Hematopoietic multipotent progenitor cell (in vitro differentiated cells): ENCODE results near the gene ACBD4. TPM values are rescaled to one million over a fixed set of nuclear protein-coding genes. Genes with fewer than 3 reads are reported as not detected.

Source experiments
- DNase-seq, 3 donors: peaks; one replicate each; pipeline ENCODE4 v3.0.0-alpha.2; 2011 to 2015; ENCODE audit warnings: low read depth in 2 of 3, low spot score in 2 of 3
- total RNA-seq: library from RNA; depleted of rRNA; stranded (reverse); fragments of >200 nt; gene quantifications from one replicate; pipeline ENCODE4 v1.2.3, GENCODE V29; 2012

The ACBD4 gene
- total RNA-seq, 1 donor, result 13.2 TPM

- no peak for DNase-seq
Observed at GRCh38 chr17:45104029-45104428, 31.5 kb upstream of the ACBD4 start.

GRCh38 chr17:45104497-45104896 is 31.0 kb upstream of the ACBD4 start:
- no peak for DNase-seq

- no peak for DNase-seq
Observed at GRCh38 chr17:45104907-45105624, 30.4 kb upstream of the ACBD4 start.

- DNase-seq, result no peak
Observed at GRCh38 chr17:45106096-45106495, 29.4 kb upstream of the ACBD4 start.

- no peak for DNase-seq
Observed at GRCh38 chr17:45106582-45106981, 28.9 kb upstream of the ACBD4 start.

DNA sequence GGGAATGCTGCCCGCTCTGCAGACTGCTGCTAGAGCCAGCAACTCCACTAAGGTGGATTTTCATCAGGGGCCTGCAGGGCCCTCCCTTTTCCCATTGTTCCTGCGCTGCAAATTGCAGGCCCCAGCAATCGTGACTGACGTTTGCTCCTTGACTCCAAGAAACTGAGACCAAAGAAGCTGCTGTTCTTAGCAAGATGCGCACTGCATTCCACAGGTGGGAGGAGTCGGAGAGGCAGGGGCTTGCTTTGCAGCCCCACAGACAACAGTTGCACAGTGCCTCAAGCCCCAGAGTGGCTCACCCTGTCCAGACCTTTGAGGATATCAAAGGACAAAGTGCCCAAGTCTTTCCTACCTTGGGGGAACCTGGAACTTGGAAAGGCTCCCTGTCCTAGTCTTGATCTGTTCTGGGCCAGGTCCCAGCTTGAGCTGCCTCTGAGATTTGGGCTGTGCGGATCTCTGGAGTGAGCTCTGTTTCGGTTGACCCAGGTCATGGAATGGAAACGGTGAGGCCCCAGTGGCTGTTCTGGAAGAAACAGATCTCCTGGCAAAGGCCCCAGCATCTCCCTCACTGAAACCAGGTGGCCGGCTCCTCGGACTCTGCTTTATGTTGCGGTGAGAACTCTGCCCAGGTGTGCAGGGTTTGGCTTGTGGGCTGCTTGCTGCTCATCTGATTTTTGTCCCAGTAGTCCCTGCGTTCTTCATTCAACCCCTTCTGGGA is 28.0 kb upstream of the ACBD4 start:
- no peak for DNase-seq

- DNase-seq, result no peak
Observed at GRCh38 chr17:45108051-45108450, 27.4 kb upstream of the ACBD4 start.

GRCh38 chr17:45108595-45109521 is 26.6 kb upstream of the ACBD4 start:
- no peak for DNase-seq

- no peak for DNase-seq
Observed at GRCh38 chr17:45110676-45111611, 24.5 kb upstream of the ACBD4 start.

DNA sequence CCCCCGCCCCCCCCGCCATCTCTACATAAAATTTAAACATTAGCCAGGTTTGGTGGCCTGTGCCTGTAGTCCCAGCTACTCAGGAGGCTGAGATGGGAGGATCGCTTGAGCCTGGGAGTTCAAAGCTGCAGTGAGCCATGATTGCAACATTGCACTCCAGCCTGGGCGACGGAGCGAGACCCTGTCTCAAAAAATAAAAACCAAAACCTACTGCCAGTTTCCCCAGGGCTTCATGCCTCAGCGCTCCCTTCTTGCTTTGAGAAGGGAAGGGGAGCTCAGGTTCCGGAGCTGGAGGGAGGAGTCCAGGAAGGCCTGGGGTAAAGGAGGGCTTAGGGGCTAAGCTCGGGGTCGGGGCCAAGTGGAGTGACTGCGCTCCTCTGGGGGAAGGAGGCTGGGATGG is 23.6 kb upstream of the ACBD4 start:
- no peak for DNase-seq

GRCh38 chr17:45112559-45113423 is 22.7 kb upstream of the ACBD4 start:
- DNase-seq, result no peak

DNA sequence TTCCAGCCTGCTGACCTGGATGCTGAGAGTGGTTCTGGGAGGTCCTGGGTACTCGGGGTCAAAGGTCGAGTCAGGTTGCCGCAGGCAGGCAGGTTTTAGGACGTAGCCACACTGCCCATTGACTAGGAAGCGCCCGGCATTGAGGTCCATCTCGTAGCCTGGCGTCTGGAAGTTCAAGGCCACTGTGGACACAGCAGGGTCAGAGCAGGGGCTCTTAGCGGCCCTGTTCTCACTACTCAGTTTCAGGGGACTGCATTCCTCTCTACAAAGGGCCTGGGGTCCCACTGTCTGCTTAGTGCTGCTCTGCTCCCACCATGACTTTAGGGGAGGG is 22.1 kb upstream of the ACBD4 start:
- no peak for DNase-seq

- DNase-seq, result no peak
Observed at GRCh38 chr17:45114117-45114932, 21.2 kb upstream of the ACBD4 start.

- no peak for DNase-seq
Observed at GRCh38 chr17:45115015-45115625, 20.4 kb upstream of the ACBD4 start.

DNA sequence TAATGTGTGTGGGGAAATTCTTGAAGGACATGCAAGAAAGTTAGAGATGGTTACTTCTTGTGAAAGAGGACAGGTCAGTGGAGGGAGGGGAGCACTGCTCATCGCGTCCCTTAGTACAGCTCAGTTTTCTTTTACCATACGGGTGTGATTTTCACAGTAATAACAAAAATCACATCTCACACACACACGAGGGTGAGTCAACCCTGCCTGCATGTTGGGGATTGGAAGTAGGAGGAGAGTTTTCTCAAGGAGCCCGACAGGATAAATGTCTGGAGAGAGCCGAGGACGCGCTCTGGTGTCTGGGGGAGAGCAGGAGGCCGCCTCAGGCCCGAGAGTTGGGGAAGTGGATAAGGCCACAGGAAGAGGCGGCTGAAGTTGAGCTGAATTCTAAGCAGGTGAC is 19.6 kb upstream of the ACBD4 start:
- no peak for DNase-seq

GRCh38 chr17:45116434-45117016 is 19.0 kb upstream of the ACBD4 start:
- no peak for DNase-seq

DNA sequence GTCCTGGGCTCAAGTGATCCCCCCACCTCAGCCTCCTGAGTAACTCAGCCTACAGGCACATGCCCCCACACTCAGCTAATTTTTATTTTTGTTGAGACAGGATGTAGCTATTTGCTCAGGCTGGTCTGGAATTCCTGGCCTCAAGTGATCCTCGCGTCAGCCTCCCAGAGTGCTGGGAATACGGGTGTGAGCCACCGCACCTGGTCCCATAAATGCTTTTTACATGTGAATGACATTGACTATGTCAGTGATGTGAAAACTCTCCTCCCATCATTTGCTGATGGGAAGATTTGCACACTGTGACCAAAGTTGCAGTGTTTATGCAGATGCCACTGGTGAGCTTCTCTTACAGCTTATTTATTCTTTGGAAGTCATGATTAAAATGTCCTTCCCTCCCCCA is 18.2 kb upstream of the ACBD4 start:
- no peak for DNase-seq
